Sigmoid colon (tissue), 4 donors: ENCODE results near the gene MARCHF9.

ENCODE experiments used
- EP300 ChIP-seq, 4 donors: sonication (generic); formaldehyde crosslinking; IDR thresholded peaks; one replicate each; pipeline ENCODE4 v1.6.1; 2017; ENCODE audit warnings: antibody characterized with exemption in 4 of 4
- POLR2A ChIP-seq, 2 donors: fragments of 450-650 bp; IDR thresholded peaks; one replicate each; pipeline ENCODE4 v1.6.1; 2016; ENCODE audit warnings: antibody characterized with exemption in 2 of 2, mild to moderate bottlenecking in 2 of 2, moderate library complexity in 2 of 2
- TF ChIP-seq, protein P1 (sequence below), 4 experiments: fragments of 450-650 bp in 3 of 4; fragments of 200-600 bp in 1 of 4; IDR thresholded peaks; one replicate each; pipeline ENCODE4 v1.5.1; 2016 to 2019; ENCODE audit warnings: antibody characterized with exemption in 4 of 4, mild to moderate bottlenecking in 3 of 4, moderate library complexity in 2 of 4

- TF ChIP-seq, protein P1, sequence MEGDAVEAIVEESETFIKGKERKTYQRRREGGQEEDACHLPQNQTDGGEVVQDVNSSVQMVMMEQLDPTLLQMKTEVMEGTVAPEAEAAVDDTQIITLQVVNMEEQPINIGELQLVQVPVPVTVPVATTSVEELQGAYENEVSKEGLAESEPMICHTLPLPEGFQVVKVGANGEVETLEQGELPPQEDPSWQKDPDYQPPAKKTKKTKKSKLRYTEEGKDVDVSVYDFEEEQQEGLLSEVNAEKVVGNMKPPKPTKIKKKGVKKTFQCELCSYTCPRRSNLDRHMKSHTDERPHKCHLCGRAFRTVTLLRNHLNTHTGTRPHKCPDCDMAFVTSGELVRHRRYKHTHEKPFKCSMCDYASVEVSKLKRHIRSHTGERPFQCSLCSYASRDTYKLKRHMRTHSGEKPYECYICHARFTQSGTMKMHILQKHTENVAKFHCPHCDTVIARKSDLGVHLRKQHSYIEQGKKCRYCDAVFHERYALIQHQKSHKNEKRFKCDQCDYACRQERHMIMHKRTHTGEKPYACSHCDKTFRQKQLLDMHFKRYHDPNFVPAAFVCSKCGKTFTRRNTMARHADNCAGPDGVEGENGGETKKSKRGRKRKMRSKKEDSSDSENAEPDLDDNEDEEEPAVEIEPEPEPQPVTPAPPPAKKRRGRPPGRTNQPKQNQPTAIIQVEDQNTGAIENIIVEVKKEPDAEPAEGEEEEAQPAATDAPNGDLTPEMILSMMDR (IDR thresholded peaks at IDR 0.05): no peak
- TF ChIP-seq EP300 (IDR thresholded peaks at IDR 0.05): no peak
- no peak for TF ChIP-seq POLR2A (IDR thresholded peaks at IDR 0.05)
Observed at GRCh38 chr12:57752668-57753000, 2.3 kb upstream of the MARCHF9 start.
